RCC 7860 (cell line): ENCODE measurements around the gene NBPF11.
"Not testable (repeated sequence)": the region's sequence is repeated elsewhere in the genome, so short reads cannot be mapped to it uniquely, and the experiment has no call there.

Experiments
- DNase-seq: peaks from one replicate; pipeline ENCODE4 v3.0.0-alpha.2; 2015; ENCODE audit warnings: low spot score
- FAIRE-seq: peaks from 2 replicates; lab custom pipeline; 2012; peaks lifted over from hg19 to GRCh38; lab: Jason Lieb, UNC

NBPF11 gene

GRCh38 chr1:148068201-148068600 is 83.9 kb downstream of the NBPF11 start:
- peak; percentile 85 for FAIRE-seq

GRCh38 chr1:148060294-148060701 is 91.8 kb downstream of the NBPF11 start:
- FAIRE-seq, DNase-seq: not testable (repeated sequence)

More at GRCh38 chr1:148068201-148068600, 83.9 kb downstream of the NBPF11 start:
- DNase-seq = not testable (repeated sequence)

GRCh38 chr1:148057384-148057783 is 94.7 kb downstream of the NBPF11 start:
- FAIRE-seq (peak; percentile 67), DNase-seq (peak; percentile 9)
